ENCODE results near the gene NODAL. TPM values are rescaled to one million over a fixed set of nuclear protein-coding genes. Genes with fewer than 3 reads are reported as not detected.

Gene NODAL
- total and polyA plus RNA-seq, 2 of the 4 experiments (the other 2 are of a cell fraction), result not detected

- CTCF ChIA-PET, result no interaction called here
- Histone ChIP-seq H3K4ac (ENCODE audit: low read depth, low read length) (no peak overlapping the region), H4K20me1 (ENCODE audit: insufficient read depth, low read length) (peaks cover 68% of the 10 kb centered on the region)
Measured at GRCh38 chr10:70412356-70412755, 29.1 kb downstream of the NODAL start.

More at GRCh38 chr10:70412356-70412755, 29.1 kb downstream of the NODAL start:
- no peak overlapping the region for H3K18ac ChIP-seq (ENCODE audit: low read depth, low read length)
- H3K27ac ChIP-seq (ENCODE audit: insufficient read depth, low read length), result no peak overlapping the region
- no CpG with 5 or more reads among the region's 4 CpGs for WGBS, 2 experiments (ENCODE audit: extremely low coverage in 2 of 2, insufficient read length in 1 of 2)
- no peaks in the 10 kb centered on the region for H3K27me3 ChIP-seq (ENCODE audit: control insufficient read depth, insufficient read depth, low read length)
- no peak overlapping the region for H4K91ac ChIP-seq (ENCODE audit: insufficient read depth, low read depth, low read length)
- no peak overlapping the region for H3K56ac ChIP-seq (ENCODE audit: extremely low read depth, insufficient read depth, low read length)
- H3K4me2 ChIP-seq (ENCODE audit: low read depth, low read length), result no peak overlapping the region
- H3K36me3 ChIP-seq (ENCODE audit: control insufficient read depth, insufficient read depth, low read length), result no peaks in the 10 kb centered on the region
- no peak overlapping the region for H3K14ac ChIP-seq (replicated peaks; ENCODE audit: low read depth, low read length)
- H2BK120ac ChIP-seq (ENCODE audit: low read depth, low read length), result no peak overlapping the region
- POLR2A ChIA-PET (ENCODE audit: unreplicated experiment), result no interaction called here
- H3K9me1 ChIP-seq (ENCODE audit: insufficient read depth, low read length), result peaks cover 8% of the 10 kb centered on the region; the same call in 1 of the 2 replicates
- ATAC-seq (ENCODE audit: low read depth), result no peak
- no peak overlapping the region for H2AK5ac ChIP-seq (ENCODE audit: low read depth, low read length)
- no peak for DNase-seq
- no peak overlapping the region for H2BK15ac ChIP-seq (ENCODE audit: low read depth, low read length)
- BruUV-seq (replicated peaks), result no TSS peak
- no peak for TF ChIP-seq BHLHE40 (IDR thresholded peaks at IDR 0.05; ENCODE audit: low read depth, low read length)
- TF ChIP-seq NFE2L2 (IDR thresholded peaks at IDR 0.05; ENCODE audit: low read depth, low read length), result no peak
- no peak for TF ChIP-seq SMC3 (IDR thresholded peaks at IDR 0.05; ENCODE audit: low read depth, low read length)
- no peak for TF ChIP-seq RCOR1 (IDR thresholded peaks at IDR 0.05; ENCODE audit: insufficient replicate concordance, low read length)
- no peak for TF ChIP-seq FOS (IDR thresholded peaks at IDR 0.05; ENCODE audit: low read depth, low read length)
- TF ChIP-seq RFX5 (IDR thresholded peaks at IDR 0.05; ENCODE audit: low read depth, low read length), result no peak
- TF ChIP-seq POLR2A (IDR thresholded peaks at IDR 0.05; ENCODE audit: low read depth, low read length), result no peak
- no peak for TF ChIP-seq CEBPB (IDR thresholded peaks at IDR 0.05; ENCODE audit: low read depth, low read length)
- TF ChIP-seq MXI1 (IDR thresholded peaks at IDR 0.05; ENCODE audit: borderline replicate concordance, low read depth, low read length), result no peak
- TF ChIP-seq RAD21 (IDR thresholded peaks at IDR 0.05; ENCODE audit: low read length), result no peak
- TF ChIP-seq MAFK (IDR thresholded peaks at IDR 0.05; ENCODE audit: low read depth, low read length), result no peak
- no peak for TF ChIP-seq ELK1 (IDR thresholded peaks at IDR 0.05; ENCODE audit: borderline replicate concordance, low read depth, low read length)
- no peak for TF ChIP-seq USF2 (IDR thresholded peaks at IDR 0.05; ENCODE audit: low read depth, low read length)
- TF ChIP-seq CTCF (conservative IDR thresholded peaks at IDR 0.05; ENCODE audit: low read depth, low read length), result no peak
- no peak for TF ChIP-seq MAZ (IDR thresholded peaks at IDR 0.05; ENCODE audit: borderline replicate concordance, low read depth, low read length)
- TF ChIP-seq CHD1 (IDR thresholded peaks at IDR 0.05; ENCODE audit: low read depth, low read length), result no peak
- H2BK20ac ChIP-seq (ENCODE audit: low read depth, low read length), result no peak overlapping the region
- H2BK5ac ChIP-seq (ENCODE audit: low read depth, low read length, poor library complexity, severe bottlenecking), result no peak overlapping the region
- in situ Hi-C loops (cut with MboI; ENCODE audit: low sequenced_read_pairs), result no loop called here
- intact Hi-C loops (cut with micrococcal nuclease), result no loop called here
- no peak overlapping the region for H4K5ac ChIP-seq (ENCODE audit: low read depth, low read length)
- H3K9me3 ChIP-seq (ENCODE audit: control insufficient read depth, insufficient read depth, low read length), result no peaks in the 10 kb centered on the region
- no peak overlapping the region for H3K4me3 ChIP-seq (ENCODE audit: insufficient read depth, low read depth, low read length)
- H3K79me1 ChIP-seq (ENCODE audit: low read depth in 1 of 2, low read length in 2 of 2), result peaks cover 16 to 73% of the 10 kb centered on the region in 2 experiments
- no peak overlapping the region for H3K23ac ChIP-seq (ENCODE audit: low read depth, low read length)
- H4K8ac ChIP-seq (ENCODE audit: low read depth in 2 of 2, low read length in 2 of 2), result no peak overlapping the region
- no peaks in the 10 kb centered on the region for H3K4me1 ChIP-seq (ENCODE audit: control insufficient read depth, insufficient read depth, low read length)
- H2AFZ ChIP-seq (replicated peaks; ENCODE audit: low read length, poor library complexity), result no peak overlapping the region
- no peak overlapping the region for H2AK9ac ChIP-seq (replicated peaks; ENCODE audit: low read depth, low read length, poor library complexity)
- dilution Hi-C loops (cut with HindIII; ENCODE audit: low sequenced_read_pairs, unreplicated experiment), result no loop called here
- no peak overlapping the region for H3K9ac ChIP-seq (ENCODE audit: low read depth, low read length)

All from IMR-90 (cell line).